ENCODE results near the gene KRT14.

DNA sequence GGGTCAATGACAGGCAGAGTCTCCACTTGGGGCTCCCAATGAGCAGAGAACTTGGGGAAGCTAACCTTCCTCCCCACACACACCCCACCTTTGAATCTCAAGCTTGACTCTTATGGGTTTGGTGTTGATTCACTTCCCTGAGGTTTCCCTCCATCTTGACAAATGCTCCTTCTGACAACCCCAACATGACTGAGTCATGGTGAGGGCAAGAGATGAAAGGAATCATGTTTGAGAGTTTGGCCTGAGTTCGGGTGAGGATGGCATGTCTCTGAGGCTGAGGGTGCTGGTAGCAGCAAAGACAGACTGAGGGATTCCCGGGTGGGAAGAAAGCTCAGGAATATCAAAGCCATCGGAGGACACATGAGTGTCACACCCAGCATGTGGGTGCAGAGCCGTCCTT lies 33.5 kb downstream of the KRT14 start:
- TF ChIP-seq, protein P1, sequence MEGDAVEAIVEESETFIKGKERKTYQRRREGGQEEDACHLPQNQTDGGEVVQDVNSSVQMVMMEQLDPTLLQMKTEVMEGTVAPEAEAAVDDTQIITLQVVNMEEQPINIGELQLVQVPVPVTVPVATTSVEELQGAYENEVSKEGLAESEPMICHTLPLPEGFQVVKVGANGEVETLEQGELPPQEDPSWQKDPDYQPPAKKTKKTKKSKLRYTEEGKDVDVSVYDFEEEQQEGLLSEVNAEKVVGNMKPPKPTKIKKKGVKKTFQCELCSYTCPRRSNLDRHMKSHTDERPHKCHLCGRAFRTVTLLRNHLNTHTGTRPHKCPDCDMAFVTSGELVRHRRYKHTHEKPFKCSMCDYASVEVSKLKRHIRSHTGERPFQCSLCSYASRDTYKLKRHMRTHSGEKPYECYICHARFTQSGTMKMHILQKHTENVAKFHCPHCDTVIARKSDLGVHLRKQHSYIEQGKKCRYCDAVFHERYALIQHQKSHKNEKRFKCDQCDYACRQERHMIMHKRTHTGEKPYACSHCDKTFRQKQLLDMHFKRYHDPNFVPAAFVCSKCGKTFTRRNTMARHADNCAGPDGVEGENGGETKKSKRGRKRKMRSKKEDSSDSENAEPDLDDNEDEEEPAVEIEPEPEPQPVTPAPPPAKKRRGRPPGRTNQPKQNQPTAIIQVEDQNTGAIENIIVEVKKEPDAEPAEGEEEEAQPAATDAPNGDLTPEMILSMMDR (IDR thresholded peaks at IDR 0.05; ENCODE audit: low read length) = no peak
- TF ChIP-seq EZH2 (IDR thresholded peaks at IDR 0.05; ENCODE audit: borderline replicate concordance, low read length) = no peak

All from OCI-LY1 (cell line).